ENCODE measurements around the gene POLR3B. TPM values are rescaled to one million over a fixed set of nuclear protein-coding genes. Genes with fewer than 3 reads are reported as not detected.

POLR3B gene
- total and polyA plus RNA-seq, 9 of the 15 experiments (the other 6 are each of a cell fraction or from before 2014, with no cell fraction given) = 7.6 to 17.9 (median 14.4) TPM

GRCh38 chr12:106387848-106388377, 30.4 kb downstream of the POLR3B start:
- no TSS peak for BruUV-seq (replicated peaks)

More at GRCh38 chr12:106387848-106388377, 30.4 kb downstream of the POLR3B start:
- intact Hi-C loops (cut with micrococcal nuclease) = loop anchor here (10.0 kb wide), 1 partner anchor 297 kb away; no protein-coding TSS in a partner anchor
- no peak overlapping the region for H3K9ac ChIP-seq (ENCODE audit: insufficient read depth in 1 of 2, low read depth in 2 of 2, low read length in 2 of 2)
- TF ChIP-seq NRF1 (conservative IDR thresholded peaks at IDR 0.05 in 1 of 2, IDR thresholded peaks at IDR 0.05 in 1 of 2) = no peak
- TF ChIP-seq, protein P1, sequence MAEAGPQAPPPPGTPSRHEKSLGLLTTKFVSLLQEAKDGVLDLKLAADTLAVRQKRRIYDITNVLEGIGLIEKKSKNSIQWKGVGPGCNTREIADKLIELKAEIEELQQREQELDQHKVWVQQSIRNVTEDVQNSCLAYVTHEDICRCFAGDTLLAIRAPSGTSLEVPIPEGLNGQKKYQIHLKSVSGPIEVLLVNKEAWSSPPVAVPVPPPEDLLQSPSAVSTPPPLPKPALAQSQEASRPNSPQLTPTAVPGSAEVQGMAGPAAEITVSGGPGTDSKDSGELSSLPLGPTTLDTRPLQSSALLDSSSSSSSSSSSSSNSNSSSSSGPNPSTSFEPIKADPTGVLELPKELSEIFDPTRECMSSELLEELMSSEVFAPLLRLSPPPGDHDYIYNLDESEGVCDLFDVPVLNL (CRISPR knock-in tag; IDR thresholded peaks at IDR 0.05; ENCODE audit: low read depth) = no peak
- TF ChIP-seq RFX7 (CRISPR knock-in tag; IDR thresholded peaks at IDR 0.05) = no peak
- TF ChIP-seq ZNF699 (CRISPR knock-in tag; IDR thresholded peaks at IDR 0.05; ENCODE audit: insufficient replicate concordance) = no peak
- TF ChIP-seq CREB1 (IDR thresholded peaks at IDR 0.05) = no peak
- no peak for TF ChIP-seq CREB1 (CRISPR knock-in tag; IDR thresholded peaks at IDR 0.05)
- TF ChIP-seq TCF7L2 (IDR thresholded peaks at IDR 0.05; ENCODE audit: low read depth, low read length) = no peak
- TF ChIP-seq RERE (CRISPR knock-in tag; IDR thresholded peaks at IDR 0.05; ENCODE audit: borderline replicate concordance) = no peak
- TF ChIP-seq RB1 (IDR thresholded peaks at IDR 0.05; ENCODE audit: low read depth) = no peak
- H3K36me3 ChIP-seq (ENCODE audit: control insufficient read depth, insufficient read depth, low read length) = peaks cover 23% of the 10 kb centered on the region; the same call in 1 of the 3 replicates
- DNase-seq (ENCODE audit: extremely low read depth in 1 of 4, low spot score in 3 of 4) (no peak), FAIRE-seq (no peak), ATAC-seq (no peak)
- ChIA-PET POLR2A (no interaction called here), CTCF (ENCODE audit: low intra/inter-chr PET ratio) (interaction anchor here (3.5 kb wide), 1 partner anchor 532 kb away, joined by 35 read pairs; no protein-coding TSS in a partner anchor)
- H3K9me3 ChIP-seq (replicated peaks; ENCODE audit: control insufficient read depth, insufficient read depth, low read depth, low read length) = no peaks in the 10 kb centered on the region
- H3K79me2 ChIP-seq (ENCODE audit: control insufficient read depth, insufficient read depth, low read length) = no peaks in the 10 kb centered on the region
- H3K27ac ChIP-seq (ENCODE audit: extremely low read depth, low read depth, low read length) = no peak overlapping the region
- no peak overlapping the region for H2AFZ ChIP-seq (ENCODE audit: low read depth, low read length)
- 70% methylated on average over 1 of the region's 1 CpG for WGBS (ENCODE audit: insufficient coverage, low coverage, missing lambda C conversion rate)
- H3K4me1 ChIP-seq (replicated peaks in 1 of 2; ENCODE audit: control insufficient read depth in 2 of 2, insufficient read depth in 2 of 2, low read length in 2 of 2) = no peaks in the 10 kb centered on the region
- H4K20me1 ChIP-seq (replicated peaks; ENCODE audit: control insufficient read depth, insufficient read depth, low read length) = no peaks in the 10 kb centered on the region
- H3K27me3 ChIP-seq (ENCODE audit: control insufficient read depth in 2 of 2, insufficient read depth in 2 of 2, low read length in 2 of 2) = no peaks in the 10 kb centered on the region
- no peak overlapping the region for H3K4me2 ChIP-seq (ENCODE audit: insufficient read depth, low read length)
- no peaks in the 10 kb centered on the region for H3K9me1 ChIP-seq (ENCODE audit: control insufficient read depth, insufficient read depth, low read length)
- in situ Hi-C loops (cut with MboI) = no loop called here
- no peak overlapping the region for H3K4me3 ChIP-seq

Data from K562 (cell line).